ENCODE measurements around the gene RPL15.
"Not testable (repeated sequence)": the region's sequence is repeated elsewhere in the genome, so short reads cannot be mapped to it uniquely, and the experiment has no call there.

Gene RPL15

DNA sequence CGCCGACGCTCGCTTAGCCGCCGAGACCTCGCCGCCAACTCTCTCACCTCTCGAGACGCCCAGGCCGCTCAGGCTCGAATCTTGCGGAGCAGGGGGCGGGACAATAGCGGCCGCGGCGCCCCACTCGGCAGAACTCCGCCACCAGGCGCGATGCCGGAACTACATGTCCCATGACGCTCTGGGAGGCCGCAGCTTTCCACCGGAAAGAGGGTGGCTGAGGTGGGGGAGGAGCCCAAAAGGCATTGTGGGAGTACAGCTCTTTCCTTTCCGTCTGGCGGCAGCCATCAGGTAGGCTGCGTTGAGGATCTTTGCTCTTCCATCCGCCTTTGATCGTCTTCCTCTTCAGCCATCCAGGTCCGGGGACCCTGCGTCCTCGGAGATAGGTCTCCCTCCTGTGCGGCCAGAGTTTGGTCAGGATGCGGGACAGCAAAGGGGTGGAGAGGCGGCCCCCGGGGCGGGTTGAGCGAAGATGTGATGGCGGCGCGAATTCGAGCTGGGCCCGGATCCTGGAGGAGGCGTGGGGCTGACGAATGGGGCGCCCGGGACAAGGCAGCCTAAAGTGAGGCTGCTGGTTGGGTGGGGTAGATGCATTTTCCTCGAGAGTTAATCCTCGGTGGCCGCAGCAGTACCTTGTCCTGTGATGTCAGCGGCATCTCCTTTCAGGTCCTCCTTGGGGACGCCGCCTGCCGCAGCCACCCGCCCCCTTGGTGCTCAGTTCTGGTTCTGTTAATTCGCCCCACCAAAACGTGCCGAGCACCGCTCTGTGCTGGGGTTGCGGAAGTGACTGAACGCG is at the start of gene RPL15, which contains the start of gene NKIRAS1:
Gene RPL15 (plus strand): TSS at position 247 of the 793 bp plus-strand sequence. CDS start 728 bp downstream, outside the sequence.
Gene NKIRAS1 (minus strand): TSS at position 105 of the 793 bp plus-strand sequence. CDS start 6,086 bp downstream, outside the sequence.
- DNase-seq, result peak; percentile 88 to 96 (median 93)

DNA sequence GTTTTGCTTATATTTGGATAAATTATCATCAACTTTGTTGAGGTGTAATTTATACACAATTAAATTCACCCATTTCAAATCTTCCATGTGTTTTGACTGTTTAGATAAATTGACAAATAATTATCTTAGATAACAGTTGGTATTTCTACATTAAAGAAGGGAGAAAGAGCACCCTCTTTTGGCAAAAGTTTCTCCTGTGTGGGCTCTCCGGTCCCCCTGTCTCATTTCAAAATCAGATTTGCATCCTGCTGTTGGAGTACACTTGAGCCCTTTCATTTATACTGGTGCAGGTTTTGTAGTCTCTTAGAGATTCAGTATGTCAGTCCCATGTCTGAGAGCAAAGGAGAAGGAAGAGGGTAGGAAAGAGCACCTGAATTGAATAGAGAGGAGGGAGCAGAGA is 49.5 kb upstream of the RPL15 start:
- no peak for DNase-seq

DNA sequence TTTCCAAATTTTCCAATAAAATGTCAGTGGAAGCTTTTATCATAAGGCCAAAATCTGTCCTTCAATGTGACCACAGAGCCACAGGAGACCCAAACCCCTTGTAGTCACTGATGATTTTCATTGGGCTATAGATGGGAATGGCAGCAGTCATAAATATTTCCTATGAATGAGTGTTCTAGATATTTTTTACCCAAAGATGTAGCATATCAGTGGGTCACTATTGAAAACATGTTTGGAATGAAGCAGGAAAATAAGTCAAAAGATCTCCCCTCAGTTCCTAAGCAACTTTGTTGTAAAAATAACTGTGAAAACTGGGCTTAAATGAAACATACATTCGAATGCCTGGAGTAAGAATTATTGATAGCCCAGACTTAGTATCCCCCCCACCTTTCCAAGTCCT is 49.1 kb upstream of the RPL15 start:
- DNase-seq, result no peak

DNA sequence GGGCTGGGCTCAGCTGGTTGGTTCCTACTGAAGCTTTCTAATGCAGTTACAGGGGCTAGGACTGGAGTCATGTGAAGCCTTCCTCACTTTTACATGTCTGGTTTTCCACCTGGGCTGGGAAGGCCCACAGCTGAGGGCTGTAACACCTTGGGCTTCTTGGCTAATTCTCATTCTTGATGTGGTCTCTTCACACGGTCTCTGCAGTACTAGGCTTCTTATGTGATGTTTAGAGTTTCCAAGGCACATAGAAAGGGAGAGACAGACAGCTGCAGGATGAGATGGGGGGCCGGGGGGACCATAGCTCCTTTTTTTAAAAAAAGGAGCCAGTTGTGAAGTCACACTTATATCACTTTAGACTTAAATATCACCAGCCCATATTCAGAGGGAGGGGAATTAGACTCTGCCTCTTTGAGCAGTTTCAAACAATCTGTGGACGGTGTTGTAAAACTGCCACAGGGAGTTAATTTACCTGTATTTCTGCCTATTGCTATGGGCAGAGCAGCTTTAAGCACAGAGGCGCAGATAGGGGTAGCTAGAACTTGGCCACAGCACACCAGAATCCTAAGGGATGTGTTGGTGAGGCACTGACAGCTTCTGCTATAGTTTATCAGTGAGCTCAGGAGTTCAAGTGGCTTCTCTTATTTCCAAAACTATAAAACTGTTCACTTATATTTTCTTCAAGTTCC is 46.8 kb upstream of the RPL15 start:
- DNase-seq, result no peak

DNA sequence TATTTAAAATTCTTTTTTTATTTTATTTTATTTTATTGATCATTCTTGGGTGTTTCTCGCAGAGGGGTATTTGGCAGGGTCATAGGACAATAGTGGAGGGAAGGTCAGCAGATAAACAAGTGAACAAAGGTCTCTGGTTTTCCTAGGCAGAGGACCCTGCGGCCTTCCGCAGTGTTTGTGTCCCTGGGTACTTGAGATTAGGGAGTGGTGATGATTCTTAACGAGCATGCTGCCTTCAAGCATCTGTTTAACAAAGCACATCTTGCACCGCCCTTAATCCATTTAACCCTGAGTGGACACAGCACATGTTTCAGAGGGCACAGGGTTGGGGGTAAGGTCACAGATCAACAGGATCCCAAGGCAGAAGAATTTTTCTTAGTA is 46.3 kb upstream of the RPL15 start:
- DNase-seq, result not testable (repeated sequence)

DNA sequence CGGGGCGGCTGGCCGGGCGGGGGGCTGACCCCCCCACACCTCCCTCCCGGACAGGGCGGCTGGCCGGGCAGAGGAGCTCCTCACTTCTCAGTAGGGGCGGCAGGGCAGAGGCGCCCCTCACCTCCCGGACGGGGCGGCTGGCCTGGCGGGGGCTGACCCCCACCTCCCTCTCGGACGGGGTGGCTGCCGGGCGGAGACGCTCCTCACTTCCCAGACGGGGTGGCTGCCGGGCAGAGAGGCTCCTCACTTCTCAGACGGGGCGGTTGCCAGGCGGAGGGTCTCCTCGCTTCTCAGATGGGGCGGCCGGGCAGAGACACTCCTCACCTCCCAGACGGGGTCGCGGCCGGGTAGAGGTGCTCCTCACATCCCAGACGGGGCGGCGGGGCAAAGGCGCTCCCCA is 45.6 kb upstream of the RPL15 start:
- DNase-seq, result not testable (repeated sequence)

GRCh38 chr3:23872330-23872729 is 44.6 kb upstream of the RPL15 start:
- no peak for DNase-seq

DNA sequence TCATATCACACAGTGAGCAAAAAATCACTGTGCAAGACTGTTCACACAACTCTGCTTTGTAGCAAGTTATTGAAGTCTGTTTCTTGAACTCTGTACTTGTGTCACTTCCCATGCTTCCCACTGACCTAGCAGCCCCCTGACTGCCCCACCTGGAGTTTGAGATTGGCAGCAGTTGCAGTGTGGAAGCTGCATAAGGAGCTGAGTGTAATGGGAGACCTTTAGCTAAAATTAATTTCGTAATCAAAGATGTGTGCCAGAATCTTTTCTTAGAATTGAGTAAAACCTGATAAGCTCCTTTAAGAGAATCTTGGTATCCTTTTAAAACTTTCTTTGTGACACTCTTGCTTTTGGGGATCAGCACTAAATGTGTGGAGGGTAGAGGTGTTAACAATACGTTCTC is 43.0 kb upstream of the RPL15 start:
- DNase-seq, result no peak

DNA sequence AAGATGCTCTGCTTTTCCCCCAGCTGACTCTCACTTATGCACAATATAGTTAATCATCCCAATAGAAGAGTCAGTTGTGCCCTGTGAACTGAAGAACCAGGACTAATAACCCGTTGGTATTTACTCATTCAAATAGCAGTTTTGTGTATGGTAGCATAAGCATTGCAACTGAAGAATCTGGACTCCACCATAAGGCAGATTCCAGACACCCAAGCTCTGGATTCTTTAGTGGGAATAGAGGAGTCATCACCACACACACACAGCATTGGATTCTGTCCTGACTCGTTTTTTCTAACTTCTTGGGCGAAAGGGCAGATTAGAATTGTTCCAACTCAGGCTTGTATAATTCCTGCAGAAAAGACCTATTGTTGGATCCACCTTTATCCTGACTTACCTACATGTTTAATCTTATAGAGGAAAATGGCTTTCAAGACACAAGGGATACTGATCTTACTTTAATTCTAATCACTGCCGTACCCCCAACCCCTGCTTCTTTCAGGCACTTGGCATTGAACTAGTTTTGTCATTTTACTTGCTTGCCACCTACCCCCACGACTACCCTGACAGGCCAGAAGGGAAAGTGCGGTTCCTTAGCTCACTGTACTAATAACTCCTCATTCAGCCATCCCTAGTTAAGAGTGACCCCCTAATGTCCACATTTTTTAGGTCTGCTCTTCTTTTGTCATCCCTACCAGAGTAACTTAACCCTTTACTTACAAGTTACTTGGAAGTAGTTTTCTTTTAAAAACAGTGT is 42.4 kb upstream of the RPL15 start:
- DNase-seq, result no peak

- DNase-seq, result no peak
Measured at GRCh38 chr3:23875113-23875725, 41.7 kb upstream of the RPL15 start.

GRCh38 chr3:23876923-23877322 is 40.0 kb upstream of the RPL15 start:
- DNase-seq, result no peak

GRCh38 chr3:23877329-23877980 is 39.5 kb upstream of the RPL15 start:
- DNase-seq, result no peak

DNA sequence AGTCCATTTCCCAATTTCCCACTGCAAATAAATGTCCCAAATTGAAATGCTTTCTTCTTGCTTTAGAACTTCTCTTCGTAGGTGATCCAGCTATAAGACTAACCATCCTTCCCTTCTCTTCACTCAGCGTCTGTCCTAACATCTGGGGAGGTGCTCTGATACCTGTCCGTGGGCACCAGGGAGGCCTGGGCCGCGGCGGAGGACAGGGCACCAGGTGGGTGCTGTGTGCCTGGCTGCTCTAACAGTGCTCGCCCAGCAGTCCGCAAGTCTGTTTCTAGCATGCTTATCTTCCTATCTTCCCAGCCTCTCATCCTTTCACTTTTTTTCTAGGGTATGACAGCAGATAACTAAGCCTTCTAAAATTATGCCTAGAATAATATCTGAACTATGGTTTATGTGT is 37.4 kb upstream of the RPL15 start:
- no peak for DNase-seq

- no peak for DNase-seq
Measured at GRCh38 chr3:23880703-23881339, 36.1 kb upstream of the RPL15 start.

DNA sequence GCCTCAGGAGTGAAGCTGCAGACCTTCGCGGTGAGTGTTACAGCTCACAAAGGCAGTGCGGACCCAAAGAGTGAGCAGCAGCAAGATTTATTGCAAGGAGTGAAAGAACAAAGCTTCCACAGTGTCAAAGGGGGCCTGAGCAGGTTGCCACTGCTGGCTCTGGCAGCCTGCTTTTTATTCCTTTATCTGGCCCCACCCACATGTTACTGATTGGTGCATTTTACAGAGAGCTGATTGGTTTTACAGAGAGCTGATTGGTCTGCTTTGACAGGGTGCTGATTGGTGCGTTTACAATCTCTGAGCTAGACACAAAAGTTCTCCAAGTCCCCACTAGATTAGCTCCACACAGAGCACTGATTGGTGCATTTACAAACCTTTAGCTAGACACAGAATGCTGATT is 34.9 kb upstream of the RPL15 start:
- DNase-seq, result not testable (repeated sequence)

DNA sequence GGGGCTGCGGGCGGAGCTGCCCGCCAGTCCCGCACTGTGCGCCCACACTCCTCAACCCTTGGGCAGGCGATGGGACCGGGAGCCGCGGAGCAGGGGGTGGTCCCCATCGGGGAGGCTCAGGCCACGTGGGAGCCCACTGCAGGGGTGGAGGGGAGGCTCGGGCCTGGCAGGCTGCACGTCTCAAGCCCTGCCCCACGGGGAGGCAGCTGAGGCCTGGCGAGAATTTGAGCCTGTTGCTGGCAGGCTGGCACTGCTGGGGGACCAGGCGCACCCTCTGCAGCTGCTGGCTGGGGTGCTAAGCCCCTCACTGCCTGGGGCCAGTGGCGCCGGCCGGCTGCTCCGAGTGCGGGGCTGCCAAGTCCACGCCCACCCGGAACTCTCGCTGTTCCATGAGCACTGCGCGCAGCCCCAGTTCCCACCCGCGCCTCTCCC is 34.4 kb upstream of the RPL15 start:
- no peak for DNase-seq

DNA sequence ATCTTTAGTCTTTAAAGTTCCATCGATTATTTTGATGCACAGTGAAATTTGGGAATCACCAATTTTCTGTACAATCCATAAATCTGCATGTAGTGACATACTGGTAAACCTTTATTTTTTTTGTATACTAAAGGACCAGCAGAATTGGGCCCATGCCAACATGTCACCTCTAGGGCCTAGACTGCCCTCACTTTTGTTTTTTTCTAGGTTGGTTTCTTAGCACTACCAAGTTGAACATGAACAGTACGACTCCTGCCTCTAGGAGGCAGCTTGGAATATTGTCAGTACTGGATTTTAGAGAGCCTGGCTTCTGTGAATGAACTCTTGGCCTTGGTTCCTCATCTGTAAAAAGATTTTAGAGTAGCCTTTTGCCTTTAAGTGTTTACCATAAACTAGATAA is 32.5 kb upstream of the RPL15 start:
- no peak for DNase-seq

DNA sequence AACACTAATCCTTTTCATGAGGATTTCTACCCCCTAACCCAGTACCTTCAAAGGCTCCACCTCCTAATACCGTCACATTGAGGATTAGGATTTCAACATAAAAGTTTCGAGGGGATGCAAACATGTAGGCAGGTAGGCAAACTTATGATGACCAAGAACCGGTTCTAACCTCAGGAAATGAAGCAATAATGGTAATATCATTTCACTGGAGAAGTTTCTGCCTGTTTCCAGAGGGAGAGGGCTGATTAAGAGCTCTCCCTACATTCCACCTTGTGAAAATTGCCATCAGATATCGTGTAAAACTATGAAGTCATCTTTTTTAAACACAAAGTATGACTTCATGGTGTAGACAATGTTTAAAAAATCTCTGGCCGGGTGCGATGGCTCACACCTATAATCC is 31.7 kb upstream of the RPL15 start:
- no peak for DNase-seq

DNA sequence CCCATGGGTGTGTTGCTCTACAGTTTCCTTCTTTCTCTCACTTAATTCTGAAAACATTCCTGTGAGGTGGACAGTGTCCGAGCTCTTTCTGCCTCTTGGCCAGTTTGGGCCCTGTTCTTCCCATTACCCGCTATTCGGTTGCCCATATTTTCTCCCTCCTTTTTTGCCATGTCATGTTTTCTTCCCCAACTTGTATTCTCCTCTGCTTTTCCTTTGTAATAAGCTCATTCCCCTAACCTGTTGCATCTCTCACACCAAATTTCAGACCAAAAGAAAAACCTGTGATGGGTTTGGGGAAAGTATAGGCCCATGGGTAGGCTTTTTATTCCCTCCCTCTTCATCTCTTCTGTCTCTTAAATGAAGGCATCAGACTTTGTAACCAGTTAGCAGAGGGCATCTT is 30.6 kb upstream of the RPL15 start:
- DNase-seq, result no peak

- DNase-seq, result no peak
Measured at GRCh38 chr3:23888617-23889228, 28.2 kb upstream of the RPL15 start.

DNA sequence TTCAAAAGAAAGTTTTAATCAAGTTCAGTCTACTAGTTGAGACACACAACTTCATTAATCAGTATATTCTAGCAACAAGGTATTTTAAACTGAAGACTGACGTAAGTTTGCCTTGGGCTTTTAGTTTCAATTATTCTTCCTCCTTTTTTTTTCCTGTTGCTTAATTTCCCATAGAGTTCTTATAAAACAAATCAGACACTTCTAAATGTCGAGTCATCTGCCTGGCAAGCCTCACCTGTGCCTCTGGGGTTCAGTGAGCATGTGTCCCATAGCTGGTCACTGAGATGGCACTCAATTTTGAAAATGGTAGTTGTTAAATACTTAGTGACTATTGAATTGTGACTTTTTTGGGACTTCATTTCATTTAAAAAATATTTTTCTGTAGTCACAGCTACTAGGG is 27.5 kb upstream of the RPL15 start:
- no peak for DNase-seq

GRCh38 chr3:23889950-23890349 is 27.0 kb upstream of the RPL15 start:
- no peak for DNase-seq

All from activated CD4-positive, CD25-positive, alpha-beta regulatory T cell (primary cell).